Neural cell (in vitro differentiated cells): Measurements from ENCODE around the gene IMPDH2. TPM values are rescaled to one million over a fixed set of nuclear protein-coding genes. Genes with fewer than 3 reads are reported as not detected.

Experiments
- H2AFZ ChIP-seq: fragments of 200-600, 300-800 bp; sonication (generic), shearing (Covaris generic); 2 replicates; pipeline ENCODE4 v1.6.0; 2014; ENCODE audit warnings: low read depth, mild to moderate bottlenecking, antibody characterized with exemption, low read length, moderate library complexity
- H3F3A ChIP-seq: fragments of 200-600 bp; shearing (Covaris generic); 2 replicates; pipeline ENCODE4 v1.6.1; 2016; ENCODE audit warnings: mild to moderate bottlenecking, moderate library complexity, mixed read lengths, antibody characterized with exemption, low read length; ENCODE audit not compliant: insufficient read depth, poor library complexity, severe bottlenecking
- H3K27ac ChIP-seq: fragments of 200-600, 300-800 bp; sonication (generic), shearing (Covaris generic); 2 replicates; pipeline ENCODE4 v1.5.1; 2014; ENCODE audit warnings: mild to moderate bottlenecking, low read length, moderate library complexity
- H3K27me3 ChIP-seq: fragments of 300-800, 200-600 bp; sonication (generic), shearing (Covaris generic); 2 replicates; pipeline ENCODE4 v1.6.0; 2014; ENCODE audit warnings: mild to moderate bottlenecking, low read depth, low read length, moderate library complexity; ENCODE audit not compliant: insufficient read depth
- H3K36me3 ChIP-seq: fragments of 300-800, 200-600 bp; sonication (generic), shearing (Covaris generic); 2 replicates; pipeline ENCODE4 v1.5.1; 2014; ENCODE audit warnings: mild to moderate bottlenecking, antibody characterized with exemption, low read length, moderate library complexity; ENCODE audit not compliant: insufficient read depth
- H3K4me2 ChIP-seq: fragments of 300-800, 200-600 bp; sonication (generic), shearing (Covaris generic); 2 replicates; pipeline ENCODE4 v1.6.0; 2014; ENCODE audit warnings: mild to moderate bottlenecking, low read length
- H3K4me3 ChIP-seq: fragments of 300-800, 200-600 bp; sonication (generic), shearing (Covaris generic); 2 replicates; pipeline ENCODE4 v1.5.1; 2014; ENCODE audit warnings: mild to moderate bottlenecking, low read length, moderate library complexity
- H3K79me2 ChIP-seq: fragments of 200-600 bp; shearing (Covaris generic); replicated peaks from 2 replicates; pipeline ENCODE4 v1.6.0; 2014; ENCODE audit warnings: mild to moderate bottlenecking, low read length, moderate library complexity; ENCODE audit not compliant: insufficient read depth
- H3K9ac ChIP-seq: fragments of 300-800, 200-600 bp; sonication (generic), shearing (Covaris generic); 2 replicates; pipeline ENCODE4 v1.6.1; 2016; ENCODE audit warnings: mild to moderate bottlenecking, low read length, mixed read lengths
- H3K9me2 ChIP-seq: fragments of 200-600 bp; shearing (Covaris generic); 2 replicates; pipeline ENCODE4 v1.6.1; 2016; ENCODE audit warnings: mild to moderate bottlenecking, low read length, mixed read lengths; ENCODE audit not compliant: insufficient read depth
- H3K9me3 ChIP-seq: fragments of 200-600, 300-800 bp; sonication (generic), shearing (Covaris generic); 2 replicates; pipeline ENCODE4 v1.6.1; 2016; ENCODE audit warnings: mild to moderate bottlenecking, mixed run types, low read length, moderate library complexity, mixed read lengths
- H4K20me1 ChIP-seq: fragments of 200-600 bp; shearing (Covaris generic); 2 replicates; pipeline ENCODE4 v1.6.1; 2016; ENCODE audit warnings: mild to moderate bottlenecking, mixed run types; ENCODE audit not compliant: insufficient read depth
- EP300 ChIP-seq: fragments of 450-650 bp; conservative IDR thresholded peaks from 2 replicates; pipeline ENCODE4 v1.6.1; 2014; ENCODE audit warnings: antibody characterized with exemption, mild to moderate bottlenecking, moderate library complexity; ENCODE audit not compliant: poor library complexity, severe bottlenecking
- EZH2 ChIP-seq: fragments of 200-600, 300-800 bp; shearing (Covaris generic), sonication (generic); IDR thresholded peaks from 2 replicates; pipeline ENCODE4 v1.6.1; 2014; ENCODE audit warnings: antibody characterized with exemption, low read length, borderline replicate concordance, mild to moderate bottlenecking; ENCODE audit not compliant: insufficient read depth, poor library complexity, severe bottlenecking
- MXI1 ChIP-seq: fragments of 450-650 bp; conservative IDR thresholded peaks from 2 replicates; pipeline ENCODE4 v1.6.1; 2014; ENCODE audit warnings: antibody characterized with exemption, mild to moderate bottlenecking; ENCODE audit not compliant: poor library complexity, severe bottlenecking
- POLR2AphosphoS5 ChIP-seq: IDR thresholded peaks from 2 replicates; pipeline ENCODE4 v1.6.1; 2012
- RAD21 ChIP-seq: fragments of 450-650 bp; conservative IDR thresholded peaks from 2 replicates; pipeline ENCODE4 v1.6.1; 2014; ENCODE audit warnings: antibody characterized with exemption, mild to moderate bottlenecking, moderate library complexity
- REST ChIP-seq: IDR thresholded peaks from 2 replicates; pipeline ENCODE4 v1.6.1; 2012; ENCODE audit warnings: borderline replicate concordance
- SMC3 ChIP-seq: fragments of 450-650 bp; conservative IDR thresholded peaks from 2 replicates; pipeline ENCODE4 v1.6.1; 2014; ENCODE audit warnings: antibody characterized with exemption, mild to moderate bottlenecking, moderate library complexity; ENCODE audit not compliant: poor library complexity
- TAF1 ChIP-seq: IDR thresholded peaks from 2 replicates; pipeline ENCODE4 v1.6.1; 2012; ENCODE audit warnings: low read depth
- polyA minus RNA-seq: library from RNA; depleted of rRNA, polyadenylated mRNA; stranded (reverse); fragments of >200 nt; gene quantifications from 2 replicates; pipeline ENCODE4 v1.2.3, GENCODE V29; 2014
- polyA plus RNA-seq: library from polyadenylated mRNA; depleted of rRNA; stranded (reverse); fragments of >200 nt; gene quantifications from 2 replicates; pipeline ENCODE4 v1.2.3, GENCODE V29; 2014
- TF ChIP-seq, protein P1 (sequence below): fragments of 450-650 bp; IDR thresholded peaks from 2 replicates; pipeline ENCODE4 v1.5.1; 2014; ENCODE audit warnings: antibody characterized with exemption, mild to moderate bottlenecking, moderate library complexity; ENCODE audit not compliant: poor library complexity, severe bottlenecking

Gene IMPDH2
- 137 and 148 TPM in 2 replicates for polyA plus RNA-seq
- 79.9 and 80.3 TPM in 2 replicates for polyA minus RNA-seq

DNA sequence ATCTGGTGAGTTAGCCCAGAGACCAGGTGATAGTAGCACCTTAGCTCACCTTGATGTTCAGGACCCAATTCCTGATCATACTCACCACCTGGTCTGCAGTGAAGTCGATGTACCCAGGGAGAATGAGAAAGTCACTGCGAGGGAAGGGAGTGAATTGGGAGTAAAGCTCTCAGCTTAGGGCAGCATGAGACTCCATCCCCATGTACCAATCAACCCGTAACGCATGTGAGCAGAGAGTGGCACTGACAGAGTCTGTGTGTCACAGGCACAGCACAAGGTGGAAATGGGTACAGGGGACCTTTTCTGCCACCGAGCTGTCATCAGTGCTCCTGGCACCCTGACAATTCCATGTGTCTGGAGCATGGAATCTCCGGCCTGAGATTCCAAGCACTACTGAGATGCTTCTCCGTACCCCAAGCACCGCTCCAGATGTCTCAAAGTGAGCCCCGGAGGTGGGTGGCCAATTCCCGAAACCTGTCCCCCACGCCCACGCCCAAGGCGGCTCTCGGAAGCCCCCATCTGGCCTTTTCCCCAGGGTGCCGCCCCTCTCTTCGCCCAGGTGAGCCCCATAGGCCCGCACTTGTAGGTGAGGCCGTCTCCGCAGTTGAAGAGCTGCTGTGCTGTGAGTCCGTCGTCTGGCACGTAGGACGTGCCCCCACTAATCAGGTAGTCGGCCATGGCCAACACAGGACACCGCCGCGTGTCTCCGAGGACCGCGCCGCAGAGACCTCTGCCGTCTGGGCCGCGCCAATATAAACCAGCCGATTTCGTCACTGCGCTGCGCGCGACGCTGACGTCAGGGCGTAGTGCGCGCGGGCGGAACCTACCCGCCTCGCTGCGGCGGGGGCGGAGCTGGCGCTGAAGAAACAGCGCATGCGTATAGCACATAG, at the start of gene IMPDH2:
IMPDH2 (minus strand) TSS at position 726 of the 890 bp plus-strand sequence; CDS start at position 678, 48 bp downstream.
- Histone ChIP-seq H3K27ac (peak within 1 kb of the TSS; percentile 86), H3K4me2 (peak within 1 kb of the TSS; percentile 81), H3K79me2 (peaks cover 5% of the 10 kb centered on the region), H3F3A (no peaks in the 10 kb centered on the region), H3K9me3 (no peaks in the 10 kb centered on the region), H2AFZ (no peak within 1 kb of the TSS), H3K27me3 (no peaks in the 10 kb centered on the region), H3K36me3 (no peaks in the 10 kb centered on the region), H3K4me3 (peak within 1 kb of the TSS; percentile 85), H3K9ac (peak within 1 kb of the TSS; percentile 91), H4K20me1 (no peaks in the 10 kb centered on the region), H3K9me2 (no peaks in the 10 kb centered on the region)
- TF ChIP-seq RAD21, result peak; percentile 55
- no peak for TF ChIP-seq EZH2
- TF ChIP-seq POLR2AphosphoS5, result peak; percentile 99
- peak; percentile 62 for TF ChIP-seq REST
- TF ChIP-seq, protein P1, sequence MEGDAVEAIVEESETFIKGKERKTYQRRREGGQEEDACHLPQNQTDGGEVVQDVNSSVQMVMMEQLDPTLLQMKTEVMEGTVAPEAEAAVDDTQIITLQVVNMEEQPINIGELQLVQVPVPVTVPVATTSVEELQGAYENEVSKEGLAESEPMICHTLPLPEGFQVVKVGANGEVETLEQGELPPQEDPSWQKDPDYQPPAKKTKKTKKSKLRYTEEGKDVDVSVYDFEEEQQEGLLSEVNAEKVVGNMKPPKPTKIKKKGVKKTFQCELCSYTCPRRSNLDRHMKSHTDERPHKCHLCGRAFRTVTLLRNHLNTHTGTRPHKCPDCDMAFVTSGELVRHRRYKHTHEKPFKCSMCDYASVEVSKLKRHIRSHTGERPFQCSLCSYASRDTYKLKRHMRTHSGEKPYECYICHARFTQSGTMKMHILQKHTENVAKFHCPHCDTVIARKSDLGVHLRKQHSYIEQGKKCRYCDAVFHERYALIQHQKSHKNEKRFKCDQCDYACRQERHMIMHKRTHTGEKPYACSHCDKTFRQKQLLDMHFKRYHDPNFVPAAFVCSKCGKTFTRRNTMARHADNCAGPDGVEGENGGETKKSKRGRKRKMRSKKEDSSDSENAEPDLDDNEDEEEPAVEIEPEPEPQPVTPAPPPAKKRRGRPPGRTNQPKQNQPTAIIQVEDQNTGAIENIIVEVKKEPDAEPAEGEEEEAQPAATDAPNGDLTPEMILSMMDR, result peak; percentile 59
- peak; percentile 43 for TF ChIP-seq EP300
- peak; percentile 44 for TF ChIP-seq TAF1
- peak; percentile 66 for TF ChIP-seq SMC3
- TF ChIP-seq MXI1, result peak; percentile 92

DNA sequence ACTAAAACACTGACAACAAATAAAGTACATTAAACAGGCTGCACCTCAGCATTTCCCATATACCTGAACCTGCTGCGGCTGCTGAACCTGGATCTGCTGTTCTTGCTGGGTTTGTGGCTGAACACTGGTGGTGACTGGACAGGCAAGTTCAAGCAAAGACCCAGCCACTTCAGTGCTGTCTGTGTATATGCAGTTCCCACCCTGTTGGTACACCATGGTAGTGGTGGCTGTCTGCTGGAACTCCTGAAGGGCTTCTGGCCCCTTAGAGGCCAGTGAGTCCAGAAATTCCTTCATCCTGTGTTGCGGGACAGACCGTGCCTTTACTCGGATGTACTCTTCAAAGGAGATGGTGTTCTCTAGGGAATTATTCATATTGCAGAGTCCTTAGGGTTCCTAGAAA, 47.4 kb upstream of the IMPDH2 start:
- Histone ChIP-seq H3F3A (no peaks in the 10 kb centered on the region), H3K27ac (no peak overlapping the region), H3K4me2 (no peak overlapping the region), H2AFZ (no peak overlapping the region), H3K9ac (no peak overlapping the region), H4K20me1 (no peaks in the 10 kb centered on the region), H3K36me3 (peaks cover 3% of the 10 kb centered on the region), H3K9me3 (no peaks in the 10 kb centered on the region), H3K27me3 (no peaks in the 10 kb centered on the region), H3K4me3 (no peak overlapping the region), H3K79me2 (peaks cover 28% of the 10 kb centered on the region), H3K9me2 (no peaks in the 10 kb centered on the region)
- TF ChIP-seq EP300 (no peak), REST (no peak), TAF1 (no peak), EZH2 (no peak), MXI1 (no peak), RAD21 (no peak), POLR2AphosphoS5 (no peak), SMC3 (no peak)
- TF ChIP-seq, protein P1, result no peak
